Cardiac muscle cell (in vitro differentiated cells and primary cell): ENCODE measurements around the gene OR10D3. TPM values are rescaled to one million over a fixed set of nuclear protein-coding genes. Genes with fewer than 3 reads are reported as not detected.
"Not testable (repeated sequence)": the region's sequence is repeated elsewhere in the genome, so short reads cannot be mapped to it uniquely, and the experiment has no call there.

Experiments
- DNase-seq, 2 donors: peaks; one replicate each; pipeline versions ENCODE4 v3.0.0 to v3.0.0-alpha.2; 2010 to 2017; ENCODE audit warnings: low read depth in 1 of 2, low spot score in 1 of 2
- H3K27ac ChIP-seq: fragments of 200-600 bp; sonication (generic); 2 replicates; pipeline ENCODE4 v1.5.1; 2016
- H3K27me3 ChIP-seq: fragments of 200-600 bp; sonication (generic); 2 replicates; pipeline ENCODE4 v1.6.0; 2016; ENCODE audit warnings: control low read depth
- H3K36me3 ChIP-seq: fragments of 200-600 bp; sonication (generic); 2 replicates; pipeline ENCODE4 v1.5.1; 2016; ENCODE audit warnings: control low read depth
- H3K4me1 ChIP-seq: fragments of 200-600 bp; sonication (generic); 2 replicates; pipeline ENCODE4 v1.8.1; 2017; ENCODE audit warnings: low read depth, mild to moderate bottlenecking, mixed run types
- H3K4me3 ChIP-seq: fragments of 200-600 bp; sonication (generic); 2 replicates; pipeline ENCODE4 v1.5.1; 2016; ENCODE audit warnings: mild to moderate bottlenecking
- H3K9me3 ChIP-seq: fragments of 200-600 bp; sonication (generic); 2 replicates; pipeline ENCODE4 v1.5.1; 2017; ENCODE audit warnings: low read depth, mild to moderate bottlenecking, control low read depth
- polyA plus RNA-seq: library from polyadenylated mRNA; unstranded; fragments of >200 nt; fragmentation: Nextera tagmentation; extraction: Ambion mirVana; gene quantifications from 2 replicates; pipeline ENCODE4 v1.2.1, GENCODE V29; 2016
- total RNA-seq: library from RNA; depleted of rRNA; stranded (reverse); fragments of >200 nt; gene quantifications from 2 replicates; pipeline ENCODE4 v1.2.3, GENCODE V29; 2016
- TF ChIP-seq, protein P1 (sequence below): IDR thresholded peaks from 2 replicates; pipeline ENCODE4 v1.5.1; 2012; ENCODE audit warnings: low read depth, mild to moderate bottlenecking, low read length

OR10D3 gene
- total and polyA plus RNA-seq, 2 experiments from 2014 or later = not detected

DNA sequence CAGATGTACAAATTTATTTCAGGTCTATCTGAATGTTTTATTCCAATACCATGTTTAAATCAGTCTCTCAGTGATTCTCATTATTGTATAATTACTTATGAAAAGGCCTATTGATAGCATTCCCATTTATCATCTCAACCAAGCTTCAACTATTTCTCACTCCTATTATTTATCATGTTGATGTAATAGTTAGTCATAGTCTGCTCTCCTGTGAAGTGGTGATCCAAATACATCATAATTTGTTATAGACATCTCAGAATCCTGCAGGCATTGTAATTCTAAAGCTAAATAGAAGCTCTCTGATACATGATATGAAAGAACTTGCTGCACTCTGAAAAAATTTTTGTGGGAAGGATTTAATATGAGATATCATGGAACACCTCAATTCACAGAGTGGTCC is 36.0 kb downstream of the OR10D3 start:
- Histone ChIP-seq H3K27me3 (no peaks in the 10 kb centered on the region), H3K4me3 (no peak overlapping the region), H3K4me1 (no peaks in the 10 kb centered on the region), H3K9me3 (no peaks in the 10 kb centered on the region), H3K36me3 (no peaks in the 10 kb centered on the region), H3K27ac (no peak overlapping the region)
- DNase-seq = no peak
- TF ChIP-seq, protein P1, sequence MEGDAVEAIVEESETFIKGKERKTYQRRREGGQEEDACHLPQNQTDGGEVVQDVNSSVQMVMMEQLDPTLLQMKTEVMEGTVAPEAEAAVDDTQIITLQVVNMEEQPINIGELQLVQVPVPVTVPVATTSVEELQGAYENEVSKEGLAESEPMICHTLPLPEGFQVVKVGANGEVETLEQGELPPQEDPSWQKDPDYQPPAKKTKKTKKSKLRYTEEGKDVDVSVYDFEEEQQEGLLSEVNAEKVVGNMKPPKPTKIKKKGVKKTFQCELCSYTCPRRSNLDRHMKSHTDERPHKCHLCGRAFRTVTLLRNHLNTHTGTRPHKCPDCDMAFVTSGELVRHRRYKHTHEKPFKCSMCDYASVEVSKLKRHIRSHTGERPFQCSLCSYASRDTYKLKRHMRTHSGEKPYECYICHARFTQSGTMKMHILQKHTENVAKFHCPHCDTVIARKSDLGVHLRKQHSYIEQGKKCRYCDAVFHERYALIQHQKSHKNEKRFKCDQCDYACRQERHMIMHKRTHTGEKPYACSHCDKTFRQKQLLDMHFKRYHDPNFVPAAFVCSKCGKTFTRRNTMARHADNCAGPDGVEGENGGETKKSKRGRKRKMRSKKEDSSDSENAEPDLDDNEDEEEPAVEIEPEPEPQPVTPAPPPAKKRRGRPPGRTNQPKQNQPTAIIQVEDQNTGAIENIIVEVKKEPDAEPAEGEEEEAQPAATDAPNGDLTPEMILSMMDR = no peak

- Histone ChIP-seq H3K27ac (no peak overlapping the region), H3K27me3 (no peaks in the 10 kb centered on the region), H3K36me3 (no peaks in the 10 kb centered on the region), H3K9me3 (no peaks in the 10 kb centered on the region), H3K4me1 (no peaks in the 10 kb centered on the region), H3K4me3 (no peak overlapping the region)
- DNase-seq = no peak
- TF ChIP-seq, protein P1 = no peak
Measured at GRCh38 chr11:124222407-124222806, 39.3 kb downstream of the OR10D3 start.

DNA sequence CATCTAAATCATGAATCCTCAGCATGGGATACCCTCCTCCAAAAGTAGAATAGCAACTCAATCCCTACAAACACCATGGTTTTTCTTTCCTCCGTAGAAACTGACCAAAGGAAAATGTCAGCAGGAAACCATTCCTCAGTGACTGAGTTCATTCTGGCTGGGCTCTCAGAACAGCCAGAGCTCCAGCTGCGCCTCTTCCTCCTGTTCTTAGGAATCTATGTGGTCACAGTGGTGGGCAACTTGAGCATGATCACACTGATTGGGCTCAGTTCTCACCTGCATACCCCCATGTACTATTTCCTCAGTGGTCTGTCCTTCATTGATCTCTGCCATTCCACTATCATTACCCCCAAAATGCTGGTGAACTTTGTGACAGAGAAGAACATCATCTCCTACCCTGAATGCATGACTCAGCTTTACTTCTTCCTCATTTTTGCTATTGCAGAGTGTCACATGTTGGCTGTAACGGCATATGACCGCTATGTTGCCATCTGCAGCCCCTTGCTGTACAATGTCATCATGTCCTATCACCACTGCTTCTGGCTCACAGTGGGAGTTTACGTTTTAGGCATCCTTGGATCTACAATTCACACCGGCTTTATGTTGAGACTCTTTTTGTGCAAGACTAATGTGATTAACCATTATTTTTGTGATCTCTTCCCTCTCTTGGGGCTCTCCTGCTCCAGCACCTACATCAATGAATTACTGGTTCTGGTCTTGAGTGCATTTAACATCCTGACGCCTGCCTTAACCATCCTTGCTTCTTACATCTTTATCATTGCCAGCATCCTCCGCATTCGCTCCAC is 41.7 kb downstream of the OR10D3 start:
- H3K27ac ChIP-seq, H3K4me3 ChIP-seq, H3K4me1 ChIP-seq, DNase-seq, H3K36me3 ChIP-seq, H3K9me3 ChIP-seq, H3K27me3 ChIP-seq: not testable (repeated sequence)

DNA sequence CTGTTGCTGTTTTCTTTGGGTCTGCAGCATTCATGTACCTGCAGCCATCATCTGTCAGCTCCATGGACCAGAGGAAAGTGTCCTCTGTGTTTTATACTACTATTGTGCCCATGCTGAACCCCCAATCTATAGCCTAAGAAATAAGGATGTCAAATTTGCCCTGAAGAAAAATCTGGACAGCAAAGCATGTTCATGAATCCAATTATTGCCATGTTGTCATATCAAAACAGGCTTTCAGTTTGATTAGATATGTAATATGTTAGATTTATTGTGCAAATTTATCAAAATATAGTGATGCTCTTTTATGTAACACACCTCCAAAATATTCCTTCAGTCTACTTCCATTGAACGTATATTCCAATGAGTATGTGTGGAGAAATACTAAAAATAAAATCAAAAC is 42.3 kb downstream of the OR10D3 start:
- TF ChIP-seq, protein P1 = no peak
- Histone ChIP-seq H3K4me1 (no peaks in the 10 kb centered on the region), H3K4me3 (no peak overlapping the region), H3K27ac (no peak overlapping the region), H3K36me3 (no peaks in the 10 kb centered on the region), H3K27me3 (no peaks in the 10 kb centered on the region), H3K9me3 (no peaks in the 10 kb centered on the region)
- no peak for DNase-seq

DNA sequence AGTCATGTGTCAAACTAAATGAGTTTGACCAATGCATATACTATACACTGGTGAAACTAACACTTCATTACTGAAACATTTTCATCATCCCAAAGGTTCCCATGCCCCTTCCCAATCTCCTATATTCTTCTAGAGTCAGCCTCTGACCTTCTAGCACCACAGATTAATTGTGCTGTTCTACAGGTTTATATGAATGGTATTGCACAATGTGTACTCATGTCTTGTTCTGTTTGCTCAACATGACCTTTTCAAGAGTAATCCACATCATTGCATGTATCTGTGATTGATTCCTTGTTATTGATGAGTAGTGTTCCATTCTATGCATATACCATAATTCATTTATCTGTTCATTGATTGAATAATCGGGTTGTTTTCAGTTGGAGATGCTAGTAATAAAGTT is 50.2 kb downstream of the OR10D3 start:
- H3K9me3 ChIP-seq = no peaks in the 10 kb centered on the region
- no peak overlapping the region for H3K4me3 ChIP-seq
- TF ChIP-seq, protein P1 = no peak
- no peaks in the 10 kb centered on the region for H3K27me3 ChIP-seq
- no peaks in the 10 kb centered on the region for H3K4me1 ChIP-seq
- no peak overlapping the region for H3K27ac ChIP-seq
- DNase-seq = no peak
- H3K36me3 ChIP-seq = no peaks in the 10 kb centered on the region

Other genes starting within 250 kb of the OR10D3 start
- 0.15 TPM in 1 of 2 replicates, not detected in the other for gene OR4D5, start 243.7 kb upstream of the OR10D3 start, total RNA-seq
- not detected in 2 replicates for gene OR4D5, start 243.7 kb upstream of the OR10D3 start, polyA plus RNA-seq
- not detected in 2 replicates for gene OR6T1, start 239.5 kb upstream of the OR10D3 start, total RNA-seq
- gene OR6T1, start 239.5 kb upstream of the OR10D3 start, polyA plus RNA-seq = not detected in 2 replicates
- not detected in 2 replicates for gene OR10S1, start 205.6 kb upstream of the OR10D3 start, total RNA-seq
- not detected in 2 replicates for gene OR10S1, start 205.6 kb upstream of the OR10D3 start, polyA plus RNA-seq
- not detected in 2 replicates for gene OR10G6, start 188.2 kb upstream of the OR10D3 start, total RNA-seq
- not detected in 2 replicates for gene OR10G6, start 188.2 kb upstream of the OR10D3 start, polyA plus RNA-seq
- gene OR10G4, start 170.3 kb upstream of the OR10D3 start, total RNA-seq = not detected in 2 replicates
- not detected in 2 replicates for gene OR10G4, start 170.3 kb upstream of the OR10D3 start, polyA plus RNA-seq
- gene OR10G9, start 160.3 kb upstream of the OR10D3 start, total RNA-seq = not detected in 2 replicates
- gene OR10G9, start 160.3 kb upstream of the OR10D3 start, polyA plus RNA-seq = not detected in 2 replicates
- gene OR10G8, start 156.5 kb upstream of the OR10D3 start, total RNA-seq = not detected in 2 replicates
- gene OR10G8, start 156.5 kb upstream of the OR10D3 start, polyA plus RNA-seq = not detected in 2 replicates
- gene OR10G7, start 142.0 kb upstream of the OR10D3 start, total RNA-seq = not detected in 2 replicates
- not detected in 2 replicates for gene OR10G7, start 142.0 kb upstream of the OR10D3 start, polyA plus RNA-seq
- gene VWA5A, start 67.9 kb upstream of the OR10D3 start, total RNA-seq = 20.8 and 28.9 TPM in 2 replicates
- 34.1 and 37.6 TPM in 2 replicates for gene VWA5A, start 67.9 kb upstream of the OR10D3 start, polyA plus RNA-seq
- gene OR8G1, start 57.8 kb downstream of the OR10D3 start, total RNA-seq = not detected in 2 replicates
- gene OR8G1, start 57.8 kb downstream of the OR10D3 start, polyA plus RNA-seq = not detected in 2 replicates
- not detected in 2 replicates for gene OR8G5, start 73.0 kb downstream of the OR10D3 start, total RNA-seq
- gene OR8G5, start 73.0 kb downstream of the OR10D3 start, polyA plus RNA-seq = not detected in 2 replicates
- not detected in 2 replicates for gene OR8D1, start 130.6 kb downstream of the OR10D3 start, total RNA-seq
- gene OR8D1, start 130.6 kb downstream of the OR10D3 start, polyA plus RNA-seq = not detected in 2 replicates
- not detected in 2 replicates for gene OR8D2, start 136.9 kb downstream of the OR10D3 start, total RNA-seq
- gene OR8D2, start 136.9 kb downstream of the OR10D3 start, polyA plus RNA-seq = not detected in 2 replicates
- not detected in 2 replicates for gene OR8B2, start 201.2 kb downstream of the OR10D3 start, total RNA-seq
- not detected in 2 replicates for gene OR8B2, start 201.2 kb downstream of the OR10D3 start, polyA plus RNA-seq
- not detected in 2 replicates for gene OR8B3, start 215.7 kb downstream of the OR10D3 start, total RNA-seq
- not detected in 2 replicates for gene OR8B3, start 215.7 kb downstream of the OR10D3 start, polyA plus RNA-seq
- not detected in 2 replicates for gene OR8B4, start 241.5 kb downstream of the OR10D3 start, total RNA-seq
- not detected in 2 replicates for gene OR8B4, start 241.5 kb downstream of the OR10D3 start, polyA plus RNA-seq